HK-2 (cell line): ENCODE data around the gene UNC13B.
"Not testable (repeated sequence)": the region's sequence is repeated elsewhere in the genome, so short reads cannot be mapped to it uniquely, and the experiment has no call there.

Experiments used
- DNase-seq: peaks from one replicate; pipeline ENCODE4 v3.0.0-alpha.2; 2018; ENCODE audit not compliant: unreplicated experiment

UNC13B gene

DNA sequence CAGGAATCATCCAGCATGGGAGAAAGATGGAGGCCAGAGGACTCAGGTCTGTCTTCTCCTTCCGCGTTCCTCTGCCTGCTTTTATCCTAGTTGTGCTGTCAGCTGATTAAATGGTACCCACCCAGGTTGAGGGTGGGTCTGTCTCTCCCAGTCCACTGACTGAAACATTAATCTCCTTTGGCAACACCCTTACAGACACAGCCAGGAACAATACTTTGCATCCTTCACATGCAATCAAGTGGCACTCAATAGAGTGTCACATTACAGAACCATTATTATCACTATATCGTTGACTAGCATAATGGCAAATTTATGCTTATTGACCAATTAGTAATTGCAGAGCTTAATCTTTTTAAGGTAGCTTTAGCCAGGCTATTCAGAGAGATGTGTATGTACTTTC is 64.8 kb downstream of the UNC13B start:
- no peak for DNase-seq

DNA sequence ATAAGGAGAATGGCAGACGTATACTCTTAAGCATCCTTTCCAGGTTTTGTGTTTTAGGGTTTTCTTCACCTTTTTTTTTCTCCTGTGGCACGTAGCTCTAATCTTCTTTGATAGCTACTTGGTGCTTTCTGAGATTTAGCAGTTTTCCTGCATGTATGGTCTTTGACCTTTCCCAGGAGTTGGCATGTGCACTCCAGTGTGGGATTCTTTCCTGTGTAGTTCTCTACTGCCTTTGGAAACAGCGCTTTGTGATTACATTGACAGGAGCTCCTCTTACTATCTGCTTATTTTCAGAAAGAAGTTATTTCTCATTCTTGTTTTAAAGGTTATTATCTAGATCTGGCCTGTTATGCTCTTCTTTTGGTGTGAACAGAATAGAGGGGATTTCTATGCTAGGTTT is 65.5 kb downstream of the UNC13B start:
- DNase-seq, result no peak

DNA sequence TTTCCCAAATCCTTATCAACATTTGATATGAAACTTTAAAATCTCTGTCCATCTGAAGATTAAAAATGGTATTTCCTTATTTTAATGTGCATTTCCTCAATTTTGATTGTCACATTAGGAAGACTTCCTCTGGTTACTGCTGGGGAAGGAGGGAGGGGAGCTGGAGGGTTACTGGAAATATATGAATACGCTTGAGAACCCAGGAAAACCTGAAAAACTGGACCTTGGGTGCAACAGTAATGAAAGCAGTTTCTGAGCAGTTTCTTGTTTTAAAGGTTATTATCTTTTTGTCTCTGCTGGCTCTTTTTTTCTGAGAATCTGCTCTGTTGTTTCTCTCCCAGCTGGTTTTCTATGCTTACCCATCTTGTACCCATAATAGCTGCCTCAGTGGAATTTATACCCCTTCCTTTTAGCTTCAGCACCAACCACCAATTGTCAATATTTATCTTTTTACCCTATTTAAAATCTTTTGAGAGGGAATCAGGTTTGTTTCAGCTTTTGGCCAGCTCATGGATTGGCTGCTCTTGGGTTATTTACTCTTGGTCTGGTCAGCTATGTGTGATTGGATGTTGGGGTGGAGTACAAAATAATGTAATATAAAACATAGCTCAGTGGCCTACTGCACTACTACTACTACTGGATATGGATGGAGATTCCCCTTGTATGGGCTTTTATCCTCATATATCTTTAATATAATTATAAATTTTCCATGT is 67.4 kb downstream of the UNC13B start:
- DNase-seq, result no peak

DNA sequence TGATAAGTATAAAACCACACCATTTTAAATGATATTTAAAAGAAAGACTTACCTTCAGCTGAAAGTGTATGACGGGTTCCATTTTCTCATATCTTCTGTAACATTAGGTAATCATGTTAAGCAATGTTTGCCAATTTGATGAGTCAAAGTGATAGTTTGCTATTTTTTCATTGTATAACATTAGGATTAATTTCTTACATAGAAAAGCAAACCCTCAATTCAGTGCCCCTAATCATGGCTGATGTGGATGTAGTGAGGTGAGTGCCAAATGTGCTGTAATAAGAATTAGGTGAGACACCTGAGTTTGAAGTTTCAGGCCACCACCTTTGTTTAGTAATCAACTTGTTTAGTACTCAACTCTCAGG is 68.0 kb downstream of the UNC13B start:
- no peak for DNase-seq

DNA sequence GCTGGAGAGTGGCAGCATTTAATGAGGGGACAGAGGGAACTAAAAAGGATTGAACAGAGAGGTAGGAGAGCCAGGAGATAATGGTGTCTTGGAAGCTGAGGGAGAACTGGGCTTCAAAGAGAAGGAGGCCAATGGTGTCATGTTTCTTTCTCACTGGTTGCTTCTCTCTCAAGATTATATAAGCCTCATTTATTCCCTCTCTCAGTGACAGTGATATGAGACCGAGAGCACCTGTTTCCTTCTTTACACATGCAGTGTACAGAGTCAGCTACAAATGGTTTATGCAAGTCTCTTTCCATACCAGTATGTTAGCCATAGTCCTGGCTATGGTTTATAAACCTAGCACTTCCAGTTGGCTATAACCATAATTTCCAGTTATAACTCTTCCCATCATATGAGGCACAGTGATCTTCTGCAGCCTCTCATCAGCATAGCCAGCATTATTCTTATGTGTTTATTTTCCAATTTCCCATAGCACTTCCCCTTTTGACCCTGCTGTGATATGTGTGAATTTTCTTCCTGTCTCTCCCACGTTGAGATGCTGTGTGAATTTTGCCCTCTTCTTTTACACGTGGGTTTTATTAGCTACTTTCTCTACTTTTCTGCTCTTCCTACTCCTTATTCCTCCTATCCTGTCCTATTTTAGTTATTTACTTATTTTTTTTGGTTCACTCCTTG is 71.2 kb downstream of the UNC13B start:
- DNase-seq, result no peak

DNA sequence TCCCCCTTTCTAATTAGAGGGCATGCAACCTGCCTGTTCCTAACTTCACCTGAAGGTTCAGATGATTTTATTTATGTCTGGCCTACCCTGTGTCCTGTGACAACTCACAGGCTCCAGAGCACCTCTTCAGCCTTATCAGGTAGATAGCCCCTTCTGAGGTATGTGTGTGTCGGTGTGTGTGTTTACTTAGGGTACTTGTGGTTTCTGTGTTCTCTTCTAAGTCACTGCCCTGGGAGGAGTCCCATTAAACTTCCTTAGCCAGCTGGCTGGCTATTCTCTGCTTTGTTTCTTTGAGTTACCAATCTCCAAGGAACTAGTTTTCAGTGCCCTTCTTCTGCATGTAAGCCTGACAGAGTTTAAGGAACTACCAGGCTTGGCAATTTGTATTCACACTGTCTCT is 74.9 kb downstream of the UNC13B start:
- DNase-seq, result no peak

DNA sequence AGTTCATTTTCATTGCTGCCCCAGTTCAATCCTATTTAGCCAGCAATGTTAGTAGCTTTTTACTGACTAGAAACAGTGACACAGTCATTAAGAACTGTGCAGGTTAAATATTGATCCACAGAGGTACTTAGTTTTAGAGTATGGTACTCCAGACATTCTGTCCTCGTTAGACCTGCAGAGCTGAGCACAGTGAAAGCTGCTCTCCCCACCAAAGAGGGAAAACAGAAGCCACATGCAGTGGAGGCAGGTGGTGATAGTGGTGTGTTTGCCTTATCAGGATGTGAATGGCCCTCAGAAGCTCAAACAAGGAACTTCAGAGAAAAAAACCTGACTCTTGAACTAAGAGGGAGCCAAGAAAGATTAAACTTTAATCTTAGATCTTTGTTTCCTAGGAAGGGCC is 75.5 kb downstream of the UNC13B start:
- no peak for DNase-seq

DNA sequence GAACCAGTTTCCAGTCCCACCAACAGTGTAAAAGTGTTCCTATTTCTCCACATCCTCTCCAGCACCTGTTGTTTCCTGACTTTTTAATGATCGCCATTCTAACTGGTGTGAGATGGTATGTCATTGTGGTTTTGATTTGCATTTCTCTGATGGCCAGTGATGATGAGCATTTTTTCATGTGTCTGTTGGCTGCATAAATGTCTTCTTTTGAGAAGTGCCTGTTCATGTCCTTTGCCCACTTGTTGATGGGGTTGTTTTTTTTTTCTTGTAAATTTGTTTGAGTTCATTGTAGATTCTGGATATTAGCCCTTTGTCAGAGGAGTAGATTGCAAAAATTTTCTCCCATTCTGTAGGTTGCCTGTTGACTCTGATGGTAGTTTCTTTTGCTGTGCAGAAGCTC is 84.1 kb downstream of the UNC13B start:
- DNase-seq, result not testable (repeated sequence)

DNA sequence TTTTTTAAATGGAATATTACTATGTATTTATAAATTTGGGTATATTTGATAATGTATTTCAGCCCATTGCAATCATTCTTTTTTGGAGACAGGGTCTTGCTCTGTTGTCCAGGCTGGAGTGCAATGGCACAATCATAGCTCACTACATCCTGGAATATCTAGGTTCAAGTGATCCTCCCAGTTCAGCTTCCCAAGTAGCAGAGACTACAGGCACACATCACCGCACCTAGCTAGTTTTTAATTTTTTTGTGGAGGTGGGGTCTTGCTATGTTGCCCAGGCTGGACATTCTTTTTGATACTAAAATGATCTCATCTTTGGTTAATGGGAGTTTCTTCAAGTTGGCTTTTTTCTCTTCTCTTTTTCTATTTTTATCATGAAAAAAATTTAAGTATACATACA is 91.3 kb downstream of the UNC13B start:
- no peak for DNase-seq

DNA sequence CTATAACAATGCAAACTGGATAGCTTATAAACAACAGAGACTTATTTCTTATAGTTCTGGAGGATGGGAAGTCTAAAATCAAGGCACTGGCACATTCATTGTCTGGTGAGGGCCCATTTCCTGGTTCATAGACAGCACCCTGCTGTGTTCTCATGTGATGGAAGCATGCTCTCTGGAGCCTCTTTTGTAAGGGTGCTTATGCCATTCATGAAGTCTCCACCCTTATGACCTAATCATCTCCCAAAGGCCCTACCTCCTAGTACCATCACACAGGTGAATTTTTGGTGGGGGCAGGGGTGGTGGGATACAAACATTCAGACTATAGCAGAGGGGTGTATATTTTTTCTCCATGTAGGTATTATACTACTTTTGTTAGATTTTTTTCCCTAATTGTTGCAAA is 92.4 kb downstream of the UNC13B start:
- no peak for DNase-seq

DNA sequence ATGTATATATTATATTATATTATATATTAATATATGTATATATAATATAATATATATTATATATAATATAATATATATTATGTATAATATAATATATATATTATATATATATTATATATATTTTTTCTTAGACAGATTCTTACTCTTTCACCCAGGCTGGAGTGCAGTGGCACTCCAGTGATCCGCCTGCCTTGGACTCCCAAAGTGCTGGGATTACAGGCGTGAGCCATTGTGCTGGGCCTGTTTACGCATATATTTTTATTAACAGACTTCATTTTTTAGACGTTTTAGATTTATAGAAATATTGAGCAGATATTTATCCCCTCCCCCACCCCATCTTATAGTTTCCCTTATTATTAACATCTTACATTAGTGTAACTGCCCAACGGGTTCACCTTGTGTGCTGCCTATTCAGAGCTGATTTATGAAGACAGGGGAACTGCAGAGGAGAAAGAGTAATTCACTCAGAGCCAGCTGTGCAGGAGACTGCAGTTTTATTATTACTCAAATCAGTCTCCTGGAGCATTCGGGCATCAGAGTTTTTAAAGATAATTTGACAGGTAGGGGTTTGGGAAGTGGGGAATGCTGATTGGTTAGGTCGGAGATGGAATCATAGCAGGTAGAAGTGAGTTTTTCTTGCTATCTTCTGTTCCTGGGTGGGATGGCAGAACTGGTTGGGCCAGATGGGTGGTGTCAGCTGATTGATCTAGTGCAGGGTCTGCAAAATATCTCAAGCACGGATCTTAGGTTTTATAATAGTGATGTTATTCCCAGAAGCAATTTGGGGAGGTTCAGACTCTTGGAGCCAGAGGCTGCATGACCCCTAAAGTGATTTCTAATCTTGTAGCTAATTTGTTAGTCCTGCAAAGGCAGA is 93.4 kb downstream of the UNC13B start:
- no peak for DNase-seq

DNA sequence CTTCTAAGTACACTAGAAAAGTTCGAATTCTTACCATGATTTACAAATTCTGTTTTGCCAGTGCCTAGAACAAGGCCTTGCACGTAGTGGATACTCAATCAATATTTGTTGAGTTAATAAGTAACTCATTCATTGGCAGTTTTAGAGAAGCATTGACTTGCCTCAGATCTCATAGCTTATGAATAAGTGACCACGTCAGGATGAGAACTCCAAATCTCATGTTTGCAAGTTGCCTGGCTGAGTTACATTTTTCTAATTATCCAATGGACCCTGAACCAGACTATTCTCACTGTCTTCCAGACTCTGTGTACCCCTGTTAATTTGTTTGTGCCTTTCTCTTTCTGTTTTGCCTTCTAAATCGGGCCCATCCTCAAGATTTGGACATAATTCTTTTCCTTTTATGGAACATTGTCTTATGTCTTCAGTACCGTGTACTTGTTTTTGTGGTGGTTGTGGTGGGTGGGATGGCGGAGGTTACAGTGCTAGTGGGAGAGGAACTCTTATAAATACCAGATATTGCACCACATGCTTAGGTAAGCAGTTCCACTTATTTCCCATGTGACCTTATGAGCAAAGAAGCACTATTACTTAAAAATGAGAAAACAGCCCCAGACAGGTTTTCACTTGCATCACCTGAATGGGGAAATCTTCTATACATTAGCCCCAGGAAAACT is 96.3 kb downstream of the UNC13B start:
- no peak for DNase-seq

DNA sequence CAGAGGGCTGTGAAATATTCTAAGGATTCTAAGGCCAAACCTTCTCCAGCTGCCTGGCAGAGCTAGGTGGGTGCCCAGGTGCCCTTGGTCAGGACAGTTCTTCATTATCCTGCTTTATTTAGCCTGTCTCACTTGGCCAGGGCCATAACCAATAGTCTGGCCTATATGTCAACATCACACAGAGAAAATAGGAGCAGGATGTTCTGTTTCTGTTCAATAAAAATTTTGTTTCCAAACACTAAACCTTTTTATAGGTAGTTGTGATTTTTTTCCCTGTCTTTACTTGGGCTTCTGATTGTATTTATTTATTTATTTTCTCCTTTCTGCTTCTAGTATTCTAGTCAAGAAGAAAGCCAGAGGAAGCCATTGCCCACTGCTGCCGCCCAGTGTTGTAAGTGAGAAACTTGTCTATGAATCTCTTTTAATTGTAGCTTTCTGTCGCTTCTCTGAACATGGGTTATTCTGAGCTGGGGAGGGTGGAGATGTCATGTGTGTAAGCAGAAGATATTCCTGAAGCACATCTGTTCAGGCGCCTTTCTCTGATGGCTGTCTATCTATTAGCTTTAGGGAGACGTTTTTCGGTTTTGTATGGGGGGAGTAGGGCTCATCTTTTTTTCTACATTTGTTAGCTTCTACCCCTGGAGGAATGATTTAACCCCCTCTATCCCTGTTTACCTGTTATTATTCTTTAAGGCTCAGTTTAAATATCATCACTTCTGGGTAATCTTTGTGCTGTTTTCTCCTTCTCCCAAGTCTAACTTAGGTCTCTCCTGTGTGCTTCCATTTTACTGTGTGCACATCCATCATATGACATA is 97.1 kb downstream of the UNC13B start:
- DNase-seq, result no peak

DNA sequence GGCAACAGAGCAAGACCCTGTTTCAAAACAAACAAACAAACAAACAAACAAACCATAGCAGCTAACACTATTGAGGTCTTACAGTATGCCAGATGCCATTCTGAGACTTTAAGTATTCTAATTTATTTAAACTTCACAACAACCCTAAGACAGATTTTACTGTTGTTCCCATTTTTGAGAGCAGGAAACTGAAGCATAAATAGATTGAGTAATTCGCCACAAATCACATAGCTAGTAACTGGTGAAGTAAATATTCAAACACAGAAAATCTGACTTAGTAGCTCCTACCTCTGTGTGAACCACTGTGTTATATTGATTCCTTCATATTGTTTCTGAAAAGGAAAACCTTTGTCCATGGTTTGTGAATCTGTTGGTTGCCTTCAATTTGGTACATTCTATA is 98.4 kb downstream of the UNC13B start:
- DNase-seq, result no peak

DNA sequence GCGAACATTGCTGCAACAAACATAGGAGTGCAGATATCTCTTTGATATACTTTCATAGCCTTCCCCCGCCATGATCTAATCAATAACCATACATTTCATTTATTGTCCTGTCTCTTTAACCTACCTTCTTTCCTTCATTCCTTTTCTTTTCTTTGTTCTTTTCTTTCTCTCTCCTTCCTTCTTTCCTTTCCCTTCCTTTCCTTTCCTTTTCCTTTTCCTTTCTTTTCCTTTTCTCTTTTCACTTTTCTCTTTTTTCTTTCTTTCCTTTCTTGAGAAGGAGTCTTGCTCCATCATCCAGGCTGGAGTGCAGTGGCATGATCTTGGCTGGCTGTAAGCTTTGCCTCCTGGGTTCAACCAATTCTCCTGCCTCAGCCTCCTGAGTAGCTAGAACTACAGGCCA is 100.3 kb downstream of the UNC13B start:
- no peak for DNase-seq

DNA sequence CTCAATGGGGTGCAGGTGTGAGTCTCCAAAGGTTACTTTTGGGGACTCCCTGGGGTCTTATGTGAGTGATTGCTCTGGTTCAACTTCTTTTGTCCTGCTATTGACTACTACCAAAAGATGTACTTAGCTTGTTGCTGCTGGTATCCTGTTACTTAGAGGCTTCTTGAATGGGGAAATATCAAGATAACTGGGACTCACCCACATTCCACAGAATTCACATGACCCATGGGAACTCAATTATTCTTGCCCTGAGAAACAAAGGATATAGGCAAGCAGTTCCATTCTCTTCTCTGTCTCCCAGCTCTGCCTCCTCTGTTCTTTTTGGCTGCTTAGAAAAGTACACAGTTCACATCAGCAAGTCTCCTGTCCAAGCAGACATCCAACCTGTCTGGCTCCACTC is 105.9 kb downstream of the UNC13B start:
- DNase-seq, result no peak

DNA sequence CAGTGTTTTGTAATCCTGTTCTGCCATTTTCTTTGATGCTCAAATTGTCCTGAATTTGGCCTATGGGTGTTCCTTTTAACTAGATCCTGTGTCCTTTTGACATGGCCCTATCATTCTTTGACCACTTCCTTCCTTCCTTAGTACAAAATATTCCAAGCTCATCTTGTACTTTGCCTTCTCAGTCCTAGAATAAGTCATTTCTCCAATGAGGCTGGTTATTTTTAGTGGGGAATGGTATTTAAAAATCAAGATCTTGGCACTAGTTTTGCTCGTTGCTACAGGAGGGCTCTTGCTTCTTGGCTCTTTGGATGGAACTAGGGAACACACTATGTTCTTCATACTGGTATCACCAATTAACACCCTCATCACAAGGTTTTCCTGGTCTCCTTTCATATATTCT is 108.1 kb downstream of the UNC13B start:
- no peak for DNase-seq

DNA sequence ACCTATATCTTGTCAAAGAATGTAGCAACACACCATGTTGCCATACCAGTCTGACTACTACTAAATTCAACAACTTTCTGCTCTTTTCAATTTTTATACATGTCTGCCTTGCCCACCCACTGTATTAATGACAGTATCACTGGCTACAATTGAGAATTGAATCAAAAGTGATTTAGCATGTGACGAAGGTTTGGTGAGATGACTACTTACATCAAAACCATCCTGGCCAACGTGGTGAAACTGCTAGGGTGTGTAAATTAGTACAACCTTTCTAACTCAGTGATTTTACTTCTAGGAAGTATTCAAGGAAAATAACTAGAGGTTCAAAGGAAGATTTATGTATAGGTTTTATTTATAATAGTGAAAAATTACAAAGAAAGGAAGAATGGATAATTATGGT is 109.8 kb downstream of the UNC13B start:
- no peak for DNase-seq

DNA sequence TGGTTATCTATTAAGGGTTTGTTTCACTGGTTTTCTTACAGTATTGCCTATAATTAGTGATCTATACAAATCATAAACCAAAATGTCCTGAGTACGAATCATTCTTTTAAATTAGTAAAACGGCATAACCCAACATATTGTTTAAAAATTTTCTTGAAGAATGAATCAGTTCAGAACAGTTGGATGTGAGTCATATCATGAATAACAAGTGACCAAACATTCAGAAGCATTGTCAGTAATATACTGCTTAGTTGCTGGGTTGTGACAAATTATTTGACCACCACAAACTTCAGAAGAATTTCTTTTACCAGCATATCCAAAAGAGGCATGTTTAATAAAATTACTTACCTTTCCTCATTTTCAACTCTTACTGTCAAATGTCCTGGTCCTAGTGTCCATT is 111.2 kb downstream of the UNC13B start:
- DNase-seq, result no peak

DNA sequence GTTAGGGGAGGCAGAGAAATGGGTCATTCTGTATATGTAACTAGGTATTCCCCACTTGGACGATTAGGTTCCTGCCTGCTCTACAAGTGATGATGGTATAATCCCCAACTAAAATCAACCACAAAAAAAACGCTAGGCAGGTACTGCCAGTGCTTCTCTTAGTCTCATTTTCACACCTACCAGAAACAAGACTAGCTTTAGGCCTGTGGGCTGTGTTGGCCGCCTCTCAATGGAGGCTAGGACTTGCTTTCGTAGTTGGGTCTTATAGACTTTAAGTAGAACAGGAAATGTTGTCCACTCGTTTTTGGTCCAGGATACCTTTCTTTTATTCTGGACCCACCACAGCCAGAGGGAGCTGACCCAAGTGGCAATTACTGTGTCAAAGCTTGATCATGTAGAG is 111.8 kb downstream of the UNC13B start:
- no peak for DNase-seq

DNA sequence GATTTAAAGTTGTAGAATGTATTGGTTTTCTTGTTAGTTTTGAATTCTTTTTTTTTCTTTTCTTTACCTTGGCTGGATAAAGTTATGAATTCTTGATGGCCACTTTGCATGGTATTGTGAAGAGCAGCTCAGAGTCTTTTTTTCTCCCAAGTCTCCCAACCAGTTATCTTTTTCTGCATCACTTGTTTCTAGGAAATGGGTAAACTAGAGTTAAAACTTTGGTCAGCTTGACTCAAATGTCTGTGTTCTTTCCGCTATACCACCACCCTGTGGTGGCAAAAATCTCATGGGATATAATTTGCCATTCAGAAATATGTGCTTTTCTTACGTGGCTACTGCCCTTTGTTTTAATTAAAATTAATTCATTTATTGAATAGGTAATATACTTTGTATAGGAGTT is 113.2 kb downstream of the UNC13B start:
- no peak for DNase-seq

DNA sequence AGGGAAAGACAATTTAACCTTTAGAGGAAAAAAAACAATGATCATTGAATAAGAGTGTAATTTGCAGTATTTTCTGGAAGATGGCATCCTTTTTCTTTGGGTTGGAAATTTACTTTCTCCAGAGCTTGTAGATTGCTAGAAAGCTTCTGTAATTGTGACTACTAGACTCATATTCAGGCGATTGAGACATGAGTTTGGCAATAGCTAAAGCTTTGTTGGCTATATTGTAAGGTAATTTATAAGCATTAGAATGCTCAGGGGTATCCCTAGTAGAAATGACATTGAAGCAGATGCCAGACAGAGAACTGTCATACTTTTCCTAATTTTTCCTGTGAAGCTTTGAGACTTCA is 115.3 kb downstream of the UNC13B start:
- no peak for DNase-seq
